HG02938 (cell line): ENCODE data around the gene TRUB1.
"Not testable (repeated sequence)": the region's sequence is repeated elsewhere in the genome, so short reads cannot be mapped to it uniquely, and the experiment has no call there.

ENCODE experiments used
- ATAC-seq: cut with Tn5 transposase; IDR thresholded peaks from one replicate; pipeline ENCODE4 v1.9.1; 2021; ENCODE audit warnings: mild to moderate bottlenecking, moderate library complexity; ENCODE audit not compliant: unreplicated experiment

TRUB1 gene

DNA sequence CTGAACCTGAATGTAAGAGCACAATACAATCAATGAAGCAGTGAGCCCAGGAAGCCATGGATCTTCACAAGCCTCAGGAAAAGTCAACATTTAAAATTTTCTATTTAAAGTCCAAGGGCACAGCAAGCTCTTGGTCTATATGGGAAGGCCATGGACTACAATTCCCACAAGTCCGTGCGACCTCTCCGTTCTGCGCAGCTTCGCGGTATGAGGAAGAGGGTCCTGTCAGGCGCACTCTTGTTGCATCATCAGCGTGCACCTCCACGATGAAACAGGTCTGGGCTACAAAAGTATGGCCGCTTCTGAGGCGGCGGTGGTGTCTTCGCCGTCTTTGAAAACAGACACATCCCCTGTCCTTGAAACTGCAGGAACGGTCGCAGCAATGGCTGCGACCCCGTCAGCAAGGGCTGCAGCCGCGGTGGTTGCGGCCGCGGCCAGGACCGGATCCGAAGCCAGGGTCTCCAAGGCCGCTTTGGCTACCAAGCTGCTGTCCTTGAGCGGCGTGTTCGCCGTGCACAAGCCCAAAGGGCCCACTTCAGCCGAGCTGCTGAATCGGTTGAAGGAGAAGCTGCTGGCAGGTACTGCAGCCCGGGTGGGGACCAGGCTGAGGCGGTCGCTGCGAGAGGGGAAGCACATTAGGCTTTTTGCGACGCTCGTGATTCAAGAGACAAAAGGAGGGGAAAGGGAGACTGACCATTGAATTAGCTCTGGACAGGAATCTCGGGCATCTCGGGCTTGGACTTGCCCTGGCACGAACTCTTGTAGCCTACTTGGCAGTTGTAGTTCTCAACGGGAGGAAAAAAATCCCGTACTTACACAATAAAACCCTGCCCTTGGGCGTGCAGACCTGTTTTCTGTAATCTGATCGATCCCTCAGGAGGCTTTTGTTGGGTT, at the start of gene TRUB1:
TSS of gene TRUB1 (plus strand) at position 234 of the 894 bp plus-strand sequence. CDS start at position 293, 59 bp downstream.
- peak; percentile 100 for ATAC-seq

DNA sequence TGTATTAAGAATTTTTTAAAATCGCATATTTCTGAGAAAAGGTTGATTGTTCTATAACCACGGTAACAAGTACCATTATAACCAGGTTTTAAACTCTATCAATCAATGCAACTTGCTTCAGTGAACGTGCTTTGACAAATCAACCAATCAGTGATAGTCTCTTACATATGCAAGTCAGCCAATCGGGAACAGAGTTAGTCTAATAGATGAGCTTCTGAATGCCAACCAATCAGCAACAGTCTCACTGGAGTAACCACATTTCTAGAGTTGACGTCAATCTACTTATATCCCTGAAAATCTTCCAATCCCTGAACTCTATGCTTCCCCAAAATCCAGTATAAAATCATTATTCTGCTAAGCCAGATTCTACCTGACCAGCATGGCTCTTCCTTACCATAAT, 44.7 kb upstream of the TRUB1 start:
- no peak for ATAC-seq

DNA sequence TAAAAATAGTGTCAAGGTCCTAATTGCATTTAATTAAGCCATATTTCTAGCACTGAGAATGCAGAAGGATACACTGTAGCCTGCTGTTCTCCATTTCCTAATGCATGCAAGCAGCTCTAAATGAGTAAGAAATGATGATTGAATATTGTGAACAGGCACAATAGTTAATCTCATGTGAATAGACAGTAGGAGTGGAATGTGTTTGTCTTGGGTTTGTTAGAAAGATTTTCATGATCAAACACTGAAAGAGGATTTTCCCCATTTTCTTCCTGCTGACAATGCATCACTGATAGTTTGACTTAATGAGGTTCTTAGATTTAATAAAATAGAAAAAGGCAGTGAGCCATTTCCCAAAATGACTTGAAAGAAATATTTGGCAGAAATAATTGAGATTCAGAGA, 43.1 kb upstream of the TRUB1 start:
- ATAC-seq = no peak

DNA sequence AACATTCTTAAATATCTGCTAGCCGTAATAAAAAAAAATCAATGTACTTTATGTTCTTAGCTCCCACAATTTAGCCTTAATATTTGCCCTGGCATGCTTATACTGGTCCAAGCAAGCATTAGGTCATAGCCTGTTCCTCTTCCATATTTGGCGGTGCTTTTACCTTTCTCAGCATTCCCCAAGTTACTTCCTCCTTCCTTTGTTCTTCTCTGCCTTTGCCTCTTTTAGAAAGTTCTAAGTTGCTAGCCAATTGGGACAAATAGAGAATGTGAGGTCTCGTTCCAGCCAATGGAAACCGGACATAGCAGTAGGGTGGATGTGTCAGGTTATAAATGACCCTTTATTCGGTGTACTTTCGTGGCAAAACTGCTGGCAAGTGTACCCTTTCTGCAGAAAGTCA, 41.0 kb upstream of the TRUB1 start:
- ATAC-seq = not testable (repeated sequence)

DNA sequence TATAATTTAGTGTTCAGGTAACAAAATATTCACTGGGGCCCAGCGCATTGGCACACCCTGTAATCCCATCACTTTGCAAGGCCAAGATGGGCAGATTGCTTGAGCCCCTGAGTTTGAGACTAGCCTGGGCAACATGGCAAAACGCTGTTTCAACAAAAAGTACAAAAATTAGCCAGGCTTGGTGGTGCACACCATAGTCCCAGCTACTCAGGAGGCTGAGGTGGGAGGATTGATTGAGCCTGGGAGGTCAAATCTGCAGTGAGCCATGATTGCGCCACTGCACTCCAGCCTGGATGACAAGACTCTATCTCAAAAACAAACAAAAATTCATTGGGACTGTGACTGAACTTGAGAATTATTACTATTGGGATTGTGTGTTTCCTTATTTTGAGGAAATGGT, 40.4 kb upstream of the TRUB1 start:
- ATAC-seq = no peak

DNA sequence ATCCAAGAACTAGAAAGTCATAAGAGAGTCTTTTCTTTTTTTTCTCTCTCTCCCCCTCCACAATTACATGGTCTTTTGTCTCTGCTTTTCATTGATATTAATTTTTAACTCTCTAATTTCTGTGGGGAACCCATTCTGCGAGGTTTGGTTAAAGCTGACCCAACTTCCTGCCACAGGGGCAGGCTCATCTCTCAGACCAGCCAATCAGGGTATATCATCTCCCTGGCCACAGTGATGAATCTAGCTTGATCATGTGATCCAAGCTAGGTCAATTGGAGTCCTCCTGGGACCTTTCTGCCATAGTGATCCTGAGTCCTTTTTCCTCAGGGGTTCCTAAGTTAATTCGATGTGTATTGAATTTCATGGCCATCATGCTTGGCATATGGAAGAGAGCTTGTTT, 38.0 kb upstream of the TRUB1 start:
- ATAC-seq = no peak

DNA sequence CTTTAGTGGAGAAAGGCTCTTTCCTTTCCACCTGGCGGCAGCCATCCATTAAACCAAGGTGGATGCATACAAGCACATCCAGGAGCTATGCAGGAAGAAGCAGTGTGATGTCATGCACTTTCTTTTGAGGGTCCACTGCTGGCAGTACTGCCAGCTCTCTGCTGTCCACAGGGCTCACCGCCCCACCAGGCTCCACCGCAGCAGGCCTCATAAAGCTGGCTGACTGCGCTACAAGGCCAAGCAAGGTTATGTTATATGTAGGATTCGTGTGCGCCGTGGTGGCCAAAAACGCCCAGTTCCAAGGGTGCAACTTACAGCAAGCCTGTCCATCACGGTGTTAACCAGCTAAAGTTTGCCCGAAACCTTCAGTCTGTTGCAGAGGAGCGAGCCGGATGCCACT, 37.3 kb upstream of the TRUB1 start:
- ATAC-seq = no peak

DNA sequence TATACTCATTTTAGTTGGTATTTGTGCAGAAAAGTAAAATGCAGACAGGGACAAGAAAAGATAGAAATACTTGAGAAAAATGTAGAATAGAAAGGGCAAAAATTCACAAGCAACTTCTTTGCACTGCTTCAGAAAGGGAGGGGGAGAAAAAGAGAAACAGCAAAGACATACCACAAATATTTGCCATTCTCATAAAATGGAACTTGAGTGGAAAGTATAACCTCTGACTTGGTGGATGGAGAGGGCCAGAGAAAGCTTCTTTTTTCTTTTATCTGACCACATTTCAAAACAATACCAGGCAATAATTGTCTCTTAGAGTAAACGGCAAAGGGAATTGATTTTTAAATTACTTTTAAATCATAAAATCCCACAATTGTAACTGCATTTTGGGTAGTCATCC, 35.8 kb upstream of the TRUB1 start:
- ATAC-seq = no peak

DNA sequence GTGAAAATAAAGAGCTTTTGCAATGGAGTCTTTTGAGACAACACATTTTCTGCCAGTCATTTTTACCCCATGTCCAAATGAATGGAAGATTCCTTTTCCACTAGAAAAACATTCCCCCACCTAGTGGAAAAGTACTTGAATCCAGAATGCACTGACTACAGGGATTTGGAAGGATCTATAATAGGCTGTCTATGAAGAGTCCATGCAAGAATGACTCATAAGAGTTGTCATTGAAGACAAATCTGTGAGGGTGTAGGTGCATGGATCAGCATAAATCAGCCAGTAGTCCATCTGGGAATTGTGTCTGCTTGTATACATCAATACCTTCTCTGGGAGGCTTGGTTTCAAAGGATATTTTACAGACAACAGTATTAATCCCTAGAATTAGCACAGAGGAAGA, 32.5 kb upstream of the TRUB1 start:
- no peak for ATAC-seq

DNA sequence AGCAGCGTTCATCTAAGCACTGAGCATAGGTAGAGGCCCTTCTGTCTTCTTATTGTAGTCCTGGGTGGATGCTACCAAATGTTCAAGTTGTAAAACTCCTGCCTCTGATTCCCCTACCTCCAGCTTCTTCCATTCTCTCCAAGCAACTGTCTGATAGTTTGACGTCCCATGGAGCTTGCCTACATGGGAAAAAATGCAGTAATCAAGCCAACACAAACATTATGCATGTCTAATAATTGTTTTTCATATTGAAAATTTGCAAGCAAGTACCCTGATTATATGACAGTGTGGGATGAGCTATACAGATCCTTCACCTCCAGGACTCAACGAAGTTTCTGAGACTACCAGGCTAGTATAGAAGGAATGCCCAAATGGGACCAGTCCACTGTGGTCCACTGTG, 31.0 kb upstream of the TRUB1 start:
- ATAC-seq = no peak

DNA sequence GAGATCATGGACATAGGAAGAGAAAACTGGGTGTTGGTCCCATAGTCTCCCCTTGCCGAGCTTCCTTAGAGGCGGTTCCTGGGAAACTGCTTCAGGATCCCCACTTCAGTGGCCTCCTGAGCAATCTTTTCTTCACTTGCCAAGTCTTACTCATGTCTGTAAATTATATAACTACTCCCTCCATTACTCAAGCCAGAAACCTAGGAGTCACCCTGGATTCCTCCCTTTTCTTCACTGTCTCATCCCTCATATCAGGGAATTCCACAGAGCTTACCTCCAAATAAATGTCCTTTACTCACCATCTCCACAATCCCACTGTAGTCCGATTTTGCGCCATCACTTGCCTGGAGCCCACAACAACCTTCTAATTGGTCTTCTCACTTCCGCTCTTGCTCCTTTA, 29.1 kb upstream of the TRUB1 start:
- ATAC-seq = no peak

DNA sequence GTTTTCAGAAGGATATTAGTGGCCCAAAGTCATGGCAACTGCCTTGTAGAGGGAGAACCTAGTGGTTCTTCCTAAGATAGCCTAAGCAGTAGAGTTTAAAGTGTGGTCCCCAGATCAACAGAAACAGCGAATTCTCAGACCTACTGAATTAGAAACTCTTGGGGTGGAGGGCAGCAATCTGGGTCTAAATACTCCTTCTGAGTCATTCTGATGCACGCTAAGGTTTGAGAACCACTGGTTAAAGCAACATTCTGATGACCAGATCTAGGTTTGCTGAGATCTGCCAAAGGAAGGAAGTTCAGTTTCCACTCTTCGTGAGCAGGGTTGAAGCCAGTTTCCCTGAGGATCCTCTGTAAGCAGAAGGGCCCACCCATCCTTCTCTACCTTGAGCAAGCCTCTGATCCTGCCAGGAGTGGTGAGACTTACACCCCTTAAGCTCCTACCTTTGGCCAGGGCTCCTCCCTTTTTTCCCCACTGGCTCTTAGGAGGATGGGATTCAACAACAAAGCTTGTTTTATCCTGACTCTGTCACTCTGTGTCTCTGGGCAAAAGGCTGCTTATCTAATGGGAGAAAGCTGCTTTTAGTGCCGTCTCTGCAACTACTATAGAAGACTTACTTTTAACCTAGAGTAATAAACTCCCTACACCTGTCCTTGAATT, 26.8 kb upstream of the TRUB1 start:
- ATAC-seq = peak; percentile 53

DNA sequence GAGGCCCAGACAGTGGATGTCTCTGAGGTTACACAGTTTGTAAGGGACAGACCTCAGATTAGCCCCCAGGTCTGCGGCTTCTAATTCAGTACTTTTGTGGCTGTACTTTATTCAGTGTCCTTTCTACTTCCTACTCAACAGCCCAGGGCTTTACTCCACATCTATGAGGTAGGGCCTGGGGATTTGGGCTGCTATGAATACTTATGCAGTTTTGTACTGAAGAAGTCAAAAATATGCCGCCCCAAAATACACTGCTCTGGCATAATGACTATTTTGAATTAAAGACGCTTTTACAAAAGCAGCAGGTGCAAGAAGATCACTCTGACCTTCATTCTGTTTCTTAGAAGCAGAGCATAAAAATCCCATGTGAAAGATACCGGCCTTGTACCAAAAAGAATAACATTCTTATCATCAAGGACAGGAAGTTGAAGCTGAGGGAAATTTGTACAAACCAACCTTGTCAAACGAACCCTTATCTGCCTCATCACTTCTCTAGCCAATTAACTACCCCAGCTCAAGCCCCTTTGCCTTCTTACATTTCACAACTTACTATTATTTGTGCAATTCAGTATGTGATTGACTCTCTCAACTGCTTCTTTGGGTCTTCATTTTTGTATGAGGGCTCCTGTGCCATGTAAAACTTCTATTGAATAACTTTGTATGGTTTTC, 26.1 kb upstream of the TRUB1 start:
- ATAC-seq = no peak

DNA sequence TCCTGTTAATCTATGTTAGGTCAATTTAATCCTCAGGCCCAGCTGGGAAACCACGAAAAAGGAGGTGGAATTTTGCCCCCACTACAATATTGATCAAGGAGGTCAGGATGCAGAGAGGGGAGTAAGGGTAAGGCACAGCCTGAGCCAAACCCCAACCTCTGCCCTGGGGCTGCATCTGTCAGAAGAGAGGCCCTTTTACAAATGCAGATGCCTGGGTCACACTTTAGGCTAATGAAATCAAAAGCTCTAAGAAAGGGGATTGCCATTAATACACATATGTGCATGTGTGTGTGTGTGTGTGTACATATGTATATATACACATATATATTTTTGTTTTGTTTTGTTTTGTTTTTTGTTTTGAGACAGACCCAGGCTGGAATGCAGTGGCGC, 25.5 kb upstream of the TRUB1 start:
- no peak for ATAC-seq

DNA sequence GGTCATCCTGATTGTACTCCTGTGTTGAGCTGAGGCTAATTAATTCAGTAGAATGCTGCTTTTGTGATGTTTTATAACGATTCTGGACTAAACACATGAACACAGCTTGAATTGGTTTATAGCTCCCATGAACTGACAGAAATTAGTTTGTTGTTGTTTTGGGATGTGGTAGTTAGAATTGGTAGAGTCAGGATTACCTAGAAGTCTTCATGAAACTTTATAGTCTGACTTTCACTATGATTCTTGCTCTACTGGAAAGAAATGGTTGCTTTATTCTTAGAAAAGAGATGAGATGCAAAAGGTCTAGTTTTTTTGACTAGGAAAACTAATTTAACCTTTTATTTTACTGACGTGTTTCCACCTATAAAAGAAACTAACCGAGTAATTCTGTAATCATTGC, 23.4 kb upstream of the TRUB1 start:
- ATAC-seq = no peak

DNA sequence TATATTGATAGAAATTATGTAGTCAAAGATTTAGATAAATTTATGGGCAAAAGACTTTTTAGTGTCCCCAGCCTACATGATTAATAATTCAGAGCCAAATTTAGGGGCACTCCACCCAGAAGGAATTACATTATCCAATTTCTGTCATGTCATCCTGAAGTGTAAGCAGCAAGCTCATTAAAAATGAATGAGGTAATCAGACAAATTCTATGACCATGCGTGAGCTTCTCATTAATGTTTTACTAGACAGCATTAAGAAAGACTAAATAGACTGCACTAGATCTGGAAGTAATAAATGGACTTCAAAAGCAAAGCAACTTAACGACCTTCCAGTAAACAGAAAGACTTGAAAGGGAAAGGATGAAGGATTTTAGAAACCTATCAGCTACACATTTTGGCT, 22.7 kb upstream of the TRUB1 start:
- ATAC-seq = no peak

DNA sequence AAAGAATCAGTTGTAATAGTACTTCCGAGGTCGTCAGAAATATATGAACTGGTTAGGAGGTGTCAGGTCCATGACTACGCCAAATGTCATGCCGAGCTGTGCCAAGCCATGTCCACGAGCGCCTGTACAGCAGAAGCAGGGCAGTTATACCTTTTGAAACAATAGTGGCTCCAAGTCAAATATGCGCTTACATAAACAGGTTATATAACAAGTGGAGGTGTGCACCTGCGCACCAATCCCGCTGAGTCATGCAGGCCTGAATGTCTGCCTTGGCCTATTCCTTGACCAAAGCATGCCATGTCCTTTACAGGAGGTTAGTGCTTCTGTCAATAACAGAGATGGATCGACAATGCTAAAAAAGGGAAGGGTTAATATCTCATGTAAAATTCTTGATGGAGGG, 21.3 kb upstream of the TRUB1 start:
- no peak for ATAC-seq

DNA sequence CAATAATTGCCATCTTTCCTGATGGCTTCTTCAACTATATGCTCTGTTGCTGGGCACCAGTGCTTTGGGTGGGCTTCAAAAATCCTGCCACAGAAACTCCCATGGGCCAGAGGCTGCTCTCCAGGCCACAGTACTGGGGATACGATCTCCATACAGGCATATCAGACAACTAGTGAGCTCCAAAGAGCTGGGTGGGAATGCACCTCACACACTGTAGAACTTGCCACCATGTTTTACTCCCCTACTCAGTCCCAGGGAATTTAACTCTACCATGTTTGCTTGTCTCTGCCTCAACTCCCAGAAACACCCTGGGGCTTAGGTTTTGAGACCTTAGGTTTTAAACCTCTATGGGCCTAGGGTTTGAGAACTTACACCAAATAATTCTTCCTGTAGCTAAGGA, 20.5 kb upstream of the TRUB1 start:
- no peak for ATAC-seq

DNA sequence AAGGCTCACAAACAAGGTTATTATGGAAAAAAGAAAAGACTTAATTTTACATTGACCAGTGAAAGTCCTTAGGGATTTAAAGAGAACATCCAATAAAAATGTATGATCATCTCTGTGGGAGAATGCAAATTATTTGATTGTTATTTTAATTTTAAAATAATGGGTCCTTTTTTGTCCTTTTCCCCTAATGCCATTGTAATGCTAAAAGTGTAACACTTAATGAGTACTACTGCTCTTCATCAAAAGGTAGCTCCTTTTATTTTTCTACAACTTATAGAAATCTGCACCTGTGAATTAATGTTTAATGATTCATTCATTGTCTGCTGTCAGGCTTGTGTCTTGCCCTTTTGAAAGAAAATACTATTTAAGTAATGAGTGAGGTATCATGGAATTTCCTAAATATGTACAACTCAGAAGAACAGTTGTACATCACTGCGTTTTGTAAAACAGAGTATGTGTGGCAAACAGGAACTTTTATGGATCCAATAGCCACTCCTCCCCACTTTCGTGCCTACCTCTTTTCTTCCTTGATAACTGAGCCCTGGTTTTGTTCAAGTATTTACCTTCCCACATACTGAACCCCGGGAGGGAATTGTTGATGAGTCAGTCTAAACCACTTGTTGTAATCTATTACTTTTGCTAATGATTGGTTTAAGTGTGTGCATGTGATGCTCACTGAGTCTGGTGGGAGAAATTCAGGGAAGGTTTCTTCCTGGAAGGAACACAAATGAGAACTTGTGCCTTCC, 19.9 kb upstream of the TRUB1 start:
- ATAC-seq = no peak

DNA sequence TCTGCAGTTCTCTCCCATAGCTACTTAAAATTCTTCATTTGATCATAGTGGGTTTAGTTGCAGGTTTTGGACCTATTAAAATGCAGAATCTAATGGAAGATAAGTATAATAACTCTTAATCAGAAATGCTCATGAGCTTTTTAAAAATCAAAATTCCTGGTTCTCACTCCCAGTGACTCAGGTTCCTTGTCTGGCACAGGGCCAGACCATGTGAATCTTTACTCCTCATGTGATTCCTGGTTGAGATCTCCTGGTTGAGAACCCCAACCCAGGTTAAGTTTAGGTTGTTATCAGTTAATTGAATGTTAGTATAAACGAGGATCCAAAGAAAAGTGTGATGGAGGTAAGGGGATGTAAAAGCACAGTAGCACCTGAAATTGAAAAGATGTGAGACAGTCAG, 17.5 kb upstream of the TRUB1 start:
- ATAC-seq = no peak

DNA sequence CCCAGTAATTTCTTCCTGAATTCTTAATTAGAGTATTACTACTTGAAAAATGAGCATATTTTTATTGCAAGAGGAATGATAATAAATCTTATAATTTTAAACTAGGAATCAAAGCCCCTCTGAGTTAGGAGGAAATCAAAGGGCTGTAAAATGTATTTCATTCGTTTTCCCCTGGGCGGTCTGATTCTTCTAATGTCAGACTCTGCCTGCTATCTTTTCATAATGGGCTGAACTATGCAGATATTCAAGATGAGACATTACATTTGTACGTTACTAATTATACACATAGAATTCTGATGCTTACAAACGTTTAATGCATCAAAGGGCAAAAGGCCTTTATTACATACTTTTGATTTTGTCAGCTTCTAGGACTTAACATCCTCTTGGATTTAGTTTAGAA, 16.0 kb upstream of the TRUB1 start:
- ATAC-seq = no peak
